ENCODE results near the gene CCL22. TPM values are rescaled to one million over a fixed set of nuclear protein-coding genes. Genes with fewer than 3 reads are reported as not detected.

The CCL22 gene
- total RNA-seq, 1 donor from 2014 or later = not detected

GRCh38 chr16:57377080-57377841, 18.7 kb downstream of the CCL22 start:
- DNase-seq = no peak

- no peak for DNase-seq
Measured at GRCh38 chr16:57379579-57379978, 21.0 kb downstream of the CCL22 start.

- no peak for DNase-seq
Measured at GRCh38 chr16:57380671-57381462, 22.3 kb downstream of the CCL22 start.

- DNase-seq = no peak
Measured at GRCh38 chr16:57381791-57382534, 23.4 kb downstream of the CCL22 start.

GRCh38 chr16:57382535-57383275, 24.1 kb downstream of the CCL22 start:
- DNase-seq = no peak

GRCh38 chr16:57383276-57384247, 25.0 kb downstream of the CCL22 start:
- no peak for DNase-seq

- no peak for DNase-seq
Measured at GRCh38 chr16:57384248-57385070, 25.9 kb downstream of the CCL22 start.

- DNase-seq = no peak
Measured at GRCh38 chr16:57385083-57385482, 26.5 kb downstream of the CCL22 start.

- no peak for DNase-seq
Measured at GRCh38 chr16:57386381-57386951, 27.9 kb downstream of the CCL22 start.

GRCh38 chr16:57387598-57388354, 29.2 kb downstream of the CCL22 start:
- no peak for DNase-seq

- no peak for DNase-seq
Measured at GRCh38 chr16:57388359-57389086, 29.9 kb downstream of the CCL22 start.

- no peak for DNase-seq
Measured at GRCh38 chr16:57389087-57389468, 30.5 kb downstream of the CCL22 start.

- DNase-seq = no peak
Measured at GRCh38 chr16:57390636-57391295, 32.2 kb downstream of the CCL22 start.

GRCh38 chr16:57391300-57391699, 32.7 kb downstream of the CCL22 start:
- DNase-seq = no peak

- DNase-seq = no peak
Measured at GRCh38 chr16:57391708-57392107, 33.1 kb downstream of the CCL22 start.

- no peak for DNase-seq
Measured at GRCh38 chr16:57392694-57393093, 34.1 kb downstream of the CCL22 start.

- no peak for DNase-seq
Measured at GRCh38 chr16:57394444-57394843, 35.9 kb downstream of the CCL22 start.

- no peak for DNase-seq
Measured at GRCh38 chr16:57395026-57395425, 36.4 kb downstream of the CCL22 start.
